H1 (cell line): ENCODE data around the gene SPAG5. TPM values are rescaled to one million over a fixed set of nuclear protein-coding genes. Genes with fewer than 3 reads are reported as not detected.

ENCODE experiments used
- CTCF ChIA-PET: fragments of 300-600 bp; sonication (Branson Sonifier 250); formaldehyde crosslinking; loops from one replicate; lab custom pipeline; 2021; ENCODE audit not compliant: partially characterized antibody; lab: Charles Lee
- POLR2A ChIA-PET: fragments of 300-600 bp; sonication (Branson Sonifier 250); formaldehyde crosslinking; loops from one replicate; lab custom pipeline; 2021; ENCODE audit warnings: inconsistent platforms; ENCODE audit not compliant: partially characterized antibody; lab: Charles Lee
- DNase-seq, 2 experiments: peaks; one replicate each; pipeline versions ENCODE4 v3.0.0 to v3.0.0-alpha.2; 2010 to 2022; ENCODE audit warnings: low spot score in 2 of 2, low read depth in 1 of 2, mixed read lengths in 1 of 2
- FAIRE-seq: peaks from 2 replicates; lab custom pipeline; 2011; peaks lifted over from hg19 to GRCh38; lab: Jason Lieb, UNC
- H2AFZ ChIP-seq: 2 replicates; pipeline ENCODE4 v1.8.1; 2012; ENCODE audit warnings: low read length, inconsistent platforms
- H2AK5ac ChIP-seq: 2 replicates; pipeline ENCODE4 v1.6.1; 2013; ENCODE audit warnings: low read depth, low read length
- H2BK120ac ChIP-seq: replicated peaks from 2 replicates; pipeline ENCODE3; 2013; ENCODE audit warnings: low read depth, low read length, inconsistent platforms
- H2BK12ac ChIP-seq: 2 replicates; pipeline ENCODE4 v1.6.1; 2013; ENCODE audit warnings: low read depth, low read length
- H2BK15ac ChIP-seq: 2 replicates; pipeline ENCODE4 v1.6.1; 2013; ENCODE audit warnings: low read length
- H2BK20ac ChIP-seq: 2 replicates; pipeline ENCODE4 v1.6.1; 2013; ENCODE audit warnings: low read length
- H2BK5ac ChIP-seq: 2 replicates; pipeline ENCODE4 v1.6.1; 2013; ENCODE audit warnings: low read depth, low read length
- H3K14ac ChIP-seq: 2 replicates; pipeline ENCODE4 v1.6.1; 2013; ENCODE audit warnings: inconsistent platforms; ENCODE audit not compliant: insufficient read length
- H3K18ac ChIP-seq: 2 replicates; pipeline ENCODE4 v1.6.1; 2013; ENCODE audit warnings: low read length; ENCODE audit errors: extremely low read depth
- H3K23ac ChIP-seq: 2 replicates; pipeline ENCODE4 v1.6.1; 2013; ENCODE audit warnings: inconsistent platforms; ENCODE audit not compliant: insufficient read length
- H3K23me2 ChIP-seq: 2 replicates; pipeline ENCODE4 v1.6.1; 2013; ENCODE audit warnings: low read depth, low read length
- H3K27ac ChIP-seq: 2 replicates; pipeline ENCODE4 v1.6.1; 2011; ENCODE audit warnings: low read depth, low read length, inconsistent platforms
- H3K27me3 ChIP-seq, 4 experiments: replicated peaks in 1 of 4; 1 replicate in 1 of 4; 2 replicates in 3 of 4; pipeline versions ENCODE4 v1.6.1 to v1.8.1; 2011 to 2013; ENCODE audit warnings: low read length in 3 of 4, mild to moderate bottlenecking in 3 of 4, inconsistent platforms in 2 of 4, mixed read lengths in 2 of 4, moderate library complexity in 1 of 4; ENCODE audit not compliant: control insufficient read depth in 3 of 4, insufficient read depth in 3 of 4; ENCODE audit errors: extremely low read depth in 1 of 4
- H3K36me3 ChIP-seq, 4 experiments: 2 replicates each; pipeline versions ENCODE4 v1.6.1 to v1.8.1; 2011 to 2013; ENCODE audit warnings: mild to moderate bottlenecking in 4 of 4, low read length in 3 of 4, moderate library complexity in 2 of 4, control low read depth in 1 of 4, inconsistent platforms in 1 of 4; ENCODE audit not compliant: insufficient read depth in 4 of 4, control insufficient read depth in 2 of 4
- H3K4ac ChIP-seq: replicated peaks from 2 replicates; pipeline ENCODE3; 2013; ENCODE audit warnings: low read length, low read depth, mixed read lengths, inconsistent platforms; ENCODE audit not compliant: insufficient read length
- H3K4me1 ChIP-seq, 4 experiments: replicated peaks in 1 of 4; 1 replicate in 1 of 4; 2 replicates in 3 of 4; pipeline versions ENCODE4 v1.6.1 to v1.8.1; 2011 to 2013; ENCODE audit warnings: low read length in 3 of 4, inconsistent platforms in 2 of 4, mixed read lengths in 1 of 4; ENCODE audit not compliant: insufficient read depth in 4 of 4, control insufficient read depth in 3 of 4
- H3K4me2 ChIP-seq, 2 experiments: 2 replicates each; pipeline versions ENCODE4 v1.6.1 to v1.8.1; 2011 to 2013; ENCODE audit warnings: low read depth in 2 of 2, low read length in 2 of 2, control low read depth in 1 of 2, inconsistent platforms in 1 of 2, mild to moderate bottlenecking in 1 of 2; ENCODE audit not compliant: insufficient read depth in 1 of 2
- H3K4me3 ChIP-seq, 4 experiments: fragments of 200-600, 300-600 bp in 1 of 4; sonication (generic), shearing (Covaris generic), sonication (Bioruptor Twin) in 1 of 4; 2 replicates each; pipeline versions ENCODE4 v1.5.1 to v1.8.1; 2011 to 2016; ENCODE audit warnings: low read length in 4 of 4, low read depth in 3 of 4, control low read depth in 2 of 4, inconsistent platforms in 2 of 4, mild to moderate bottlenecking in 2 of 4, mixed read lengths in 1 of 4, moderate library complexity in 1 of 4; ENCODE audit not compliant: insufficient read depth in 2 of 4; ENCODE audit errors: extremely low read depth in 1 of 4
- H3K56ac ChIP-seq: replicated peaks from 2 replicates; pipeline ENCODE3; 2013; ENCODE audit warnings: low read depth, mild to moderate bottlenecking, mixed read lengths, low read length, inconsistent platforms; ENCODE audit not compliant: insufficient read length
- H3K79me1 ChIP-seq: 2 replicates; pipeline ENCODE4 v1.6.1; 2013; ENCODE audit warnings: low read depth, low read length, control low read depth
- H3K79me2 ChIP-seq, 2 experiments: 2 replicates each; pipeline versions ENCODE4 v1.6.1 to v1.8.1; 2012 to 2013; ENCODE audit warnings: low read length in 2 of 2, mild to moderate bottlenecking in 2 of 2, inconsistent platforms in 1 of 2; ENCODE audit not compliant: insufficient read depth in 2 of 2, control insufficient read depth in 1 of 2
- H3K9ac ChIP-seq, 4 experiments: replicated peaks in 1 of 4; 1 replicate in 1 of 4; 2 replicates in 3 of 4; pipeline versions ENCODE4 v1.6.1 to v1.8.1; 2011 to 2013; ENCODE audit warnings: low read depth in 3 of 4, low read length in 3 of 4, control low read depth in 2 of 4, mild to moderate bottlenecking in 2 of 4, moderate library complexity in 2 of 4, inconsistent platforms in 1 of 4; ENCODE audit errors: extremely low read depth in 1 of 4
- H3K9me3 ChIP-seq, 2 experiments: 2 replicates each; pipeline versions ENCODE4 v1.6.1 to v1.8.1; 2012 to 2013; ENCODE audit warnings: mild to moderate bottlenecking in 2 of 2, moderate library complexity in 2 of 2, control low read depth in 1 of 2, inconsistent platforms in 1 of 2, low read depth in 1 of 2, low read length in 1 of 2, mixed read lengths in 1 of 2; ENCODE audit not compliant: insufficient read depth in 2 of 2
- H4K20me1 ChIP-seq, 2 experiments: replicated peaks in 1 of 2; 2 replicates each; pipeline versions ENCODE3 to v1.8.1; 2011 to 2013; ENCODE audit warnings: inconsistent platforms in 2 of 2, low read length in 2 of 2, mild to moderate bottlenecking in 1 of 2; ENCODE audit not compliant: insufficient read depth in 2 of 2, control insufficient read depth in 1 of 2
- H4K5ac ChIP-seq: 2 replicates; pipeline ENCODE4 v1.6.1; 2013; ENCODE audit warnings: low read length, low read depth, mixed read lengths, inconsistent platforms; ENCODE audit not compliant: insufficient read length
- H4K8ac ChIP-seq: 2 replicates; pipeline ENCODE4 v1.8.0; 2013; ENCODE audit warnings: mild to moderate bottlenecking, moderate library complexity, low read length, inconsistent platforms; ENCODE audit not compliant: insufficient read depth; ENCODE audit errors: extremely low read depth
- H4K91ac ChIP-seq: replicated peaks from 2 replicates; pipeline ENCODE3; 2013; ENCODE audit warnings: low read length, mixed read lengths, inconsistent platforms; ENCODE audit not compliant: insufficient read length
- PHF8 ChIP-seq: fragments of 200-600 bp; sonication (generic); conservative IDR thresholded peaks from 2 replicates; pipeline ENCODE4 v1.7.1; 2012; ENCODE audit warnings: low read depth, mild to moderate bottlenecking, inconsistent platforms, low read length, moderate library complexity
- SIX5 ChIP-seq: IDR thresholded peaks from 2 replicates; pipeline ENCODE4 v1.6.1; 2011; ENCODE audit warnings: mild to moderate bottlenecking, low read depth, low read length
- WGBS, 2 experiments: shearing (Covaris generic) in 1 of 2; methylation state at CpG; one replicate each; pipeline versions ENCODE4 v1.1.6 to v1.1.7; 2013 to 2015; ENCODE audit warnings: low lambda C conversion rate in 2 of 2, mixed read lengths in 2 of 2, inconsistent platforms in 1 of 2, low coverage in 1 of 2, missing lambda C conversion rate in 1 of 2; ENCODE audit not compliant: insufficient replicate concordance in 2 of 2, insufficient coverage in 1 of 2, insufficient read length in 1 of 2; ENCODE audit errors: extremely low coverage in 1 of 2, missing lambda C conversion rate in 1 of 2; 5-methylcytosine and 5-hydroxymethylcytosine counted together
- polyA plus RNA-seq, 7 experiments: library from polyadenylated mRNA; depleted of rRNA in 3 of 7; stranded (reverse) in 5 of 7; unstranded in 2 of 7; fragments of >200 nt in 5 of 7; fragments of 200-250 nt in 2 of 7; gene quantifications; 1 replicate in 5 of 7; 2 replicates in 1 of 7; 4 replicates in 1 of 7; pipeline versions ENCODE4 v1.2.1 to v1.2.3, GENCODE V29; 2011 to 2013; ENCODE audit warnings: missing spikeins in 2 of 7, mixed read lengths in 2 of 7
- total RNA-seq: library from RNA; stranded (reverse); fragmentation: NEBNext Ultra II Directional; extraction: Animal tissue kit (Norgen Biotek cat#: 25700); gene quantifications from 2 replicates; pipeline ENCODE4 v1.2.1, GENCODE V29; 2021
- TF ChIP-seq, protein P1 (sequence below): IDR thresholded peaks from 2 replicates; pipeline ENCODE4 v1.6.1; 2011; ENCODE audit warnings: low read depth, mild to moderate bottlenecking, low read length; ENCODE audit not compliant: insufficient read depth

Gene SPAG5
- total and polyA plus RNA-seq, 2 of the 8 experiments (the other 6 are each of a cell fraction or from before 2014, with no cell fraction given): 57.1 to 129 TPM

DNA sequence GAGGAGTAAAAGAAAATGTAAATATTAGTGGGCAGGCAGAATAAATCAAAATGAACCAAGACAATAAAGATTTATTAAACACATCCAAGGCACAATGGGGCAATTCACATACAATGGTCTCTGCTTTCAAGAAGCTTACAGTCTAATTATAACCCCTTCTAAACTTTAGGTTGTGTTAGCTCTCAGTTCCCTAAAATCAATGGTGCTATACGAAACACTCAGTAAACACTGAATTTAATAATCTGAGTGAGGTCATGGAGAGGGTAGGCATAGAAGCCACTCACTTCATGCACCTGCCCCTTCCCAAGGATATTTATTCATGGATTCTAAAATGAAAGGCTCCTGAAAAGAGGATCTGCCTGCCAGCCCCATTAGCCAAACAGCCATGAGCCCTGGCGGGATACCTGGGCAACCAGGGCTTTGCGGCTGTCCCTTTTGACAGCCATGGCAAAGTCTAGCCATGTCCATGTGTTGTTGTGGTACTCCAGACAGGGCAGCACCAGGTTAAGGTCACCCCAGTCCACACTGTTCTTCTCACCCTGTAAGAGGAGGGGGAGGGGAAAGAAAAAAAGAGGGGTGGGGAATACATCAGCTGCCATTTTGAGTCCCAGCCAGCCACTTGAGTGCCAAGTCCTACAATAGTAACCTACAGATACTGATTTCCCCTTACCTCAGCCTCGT lies 16.6 kb upstream of the SPAG5 start:
- no peak for DNase-seq
- Histone ChIP-seq H3K79me2 (no peaks in the 10 kb centered on the region), H3K4me2 (no peak overlapping the region), H3K14ac (no peak overlapping the region), H3K27me3 (no peaks in the 10 kb centered on the region), H2AK5ac (no peak overlapping the region), H3K9me3 (no peaks in the 10 kb centered on the region), H2BK15ac (no peak overlapping the region), H2AFZ (no peak overlapping the region), H4K8ac (no peak overlapping the region; the same call in 1 of the 2 replicates), H2BK120ac (no peak overlapping the region), H4K5ac (no peak overlapping the region), H3K9ac (no peak overlapping the region), H3K79me1 (0 out of 2 replicates have a peak, but pooled peaks cover 2% of the 10 kb centered on the region), H3K23ac (no peak overlapping the region), H2BK12ac (no peak overlapping the region), H3K4me3 (no peak overlapping the region), H3K4ac (no peak overlapping the region), H3K18ac (no peak overlapping the region), H3K4me1 (no peaks in the 10 kb centered on the region), H2BK5ac (no peak overlapping the region), H4K20me1 (peaks cover 2 to 5% of the 10 kb centered on the region in 2 experiments), H3K23me2 (no peaks in the 10 kb centered on the region), H3K56ac (no peak overlapping the region), H3K36me3 (peaks cover 57 to 89% (median 79%) of the 10 kb centered on the region in 4 experiments), H3K27ac (no peak overlapping the region), H2BK20ac (no peak overlapping the region), H4K91ac (no peak overlapping the region)
- no peak for TF ChIP-seq SIX5
- TF ChIP-seq PHF8: no peak
- TF ChIP-seq, protein P1, sequence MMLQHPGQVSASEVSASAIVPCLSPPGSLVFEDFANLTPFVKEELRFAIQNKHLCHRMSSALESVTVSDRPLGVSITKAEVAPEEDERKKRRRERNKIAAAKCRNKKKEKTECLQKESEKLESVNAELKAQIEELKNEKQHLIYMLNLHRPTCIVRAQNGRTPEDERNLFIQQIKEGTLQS: no peak
- FAIRE-seq: no peak
- 89% methylated on average over 4 of the region's 4 CpGs; no CpG with 5 or more reads in 1 of the 2 experiments for WGBS, 2 experiments
- POLR2A ChIA-PET: interaction anchor here (0.7 to 14.8 kb wide), 9 partner anchors 9 to 76 kb away, joined by 3 to 163 read pairs (median 4); partner anchors contain the start of genes SDF2 and SUPT6H
- CTCF ChIA-PET: interaction anchor here (0.6 to 6.0 kb wide), 2 partner anchors 15 to 220 kb away, joined by 3 to 45 read pairs; partner anchors contain the start of gene SPAG5
